GM19455 (cell line): ENCODE measurements around the gene LRRC32.

ENCODE experiments used
- ATAC-seq: cut with Tn5 transposase; IDR thresholded peaks from one replicate; pipeline ENCODE4 v1.9.1; 2021; ENCODE audit not compliant: unreplicated experiment

The LRRC32 gene

DNA sequence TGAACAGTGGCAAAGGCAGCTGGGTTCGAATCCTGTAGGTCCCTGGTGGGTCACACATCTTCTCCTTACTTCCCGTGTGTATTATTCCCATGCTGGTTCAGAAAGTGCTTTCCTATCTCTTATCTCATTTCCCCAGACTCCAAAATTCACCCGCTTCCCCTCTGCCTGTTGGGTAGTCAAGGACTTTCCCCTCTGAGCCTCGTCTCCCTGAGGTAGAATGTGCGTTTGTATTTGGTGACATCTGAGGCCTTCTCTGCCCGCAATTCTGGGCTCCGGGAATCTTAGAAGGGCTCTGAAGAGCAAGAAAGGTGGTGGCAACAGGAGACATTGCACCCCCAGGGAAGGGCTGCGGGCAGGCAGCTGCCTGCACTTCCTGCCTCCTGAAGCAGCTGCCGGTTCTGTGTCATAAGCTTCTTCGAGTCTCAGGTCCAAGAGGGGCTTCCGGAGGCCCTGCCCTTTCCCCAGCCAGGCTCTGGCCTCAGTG, 5.9 kb downstream of the LRRC32 start:
- no peak for ATAC-seq

DNA sequence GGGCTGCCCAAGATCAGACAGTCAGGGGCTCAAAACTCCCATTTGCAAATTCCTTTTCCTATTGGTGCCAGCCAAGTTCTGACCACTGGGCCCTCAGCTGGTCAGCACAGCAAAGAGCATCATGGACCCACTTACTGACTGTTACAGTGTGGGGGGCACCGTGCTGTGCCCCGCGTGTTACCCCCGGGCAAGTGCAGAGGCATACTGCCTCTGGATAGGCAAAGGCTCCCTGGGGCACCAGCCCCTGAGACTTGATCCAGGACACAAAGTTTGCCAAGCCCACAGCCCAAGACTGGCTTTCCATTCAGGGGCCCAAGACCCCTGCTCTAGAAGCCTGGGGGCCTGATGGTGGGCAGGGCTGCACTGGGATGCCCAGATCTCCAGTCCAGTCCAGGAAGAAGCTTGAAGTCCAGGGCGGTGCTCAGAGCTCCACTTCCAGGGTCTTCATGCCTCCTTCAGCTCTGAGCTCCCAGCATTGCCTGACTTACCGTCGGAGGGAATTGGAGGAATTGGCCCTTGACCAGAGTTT, 6.6 kb downstream of the LRRC32 start:
- no peak for ATAC-seq

DNA sequence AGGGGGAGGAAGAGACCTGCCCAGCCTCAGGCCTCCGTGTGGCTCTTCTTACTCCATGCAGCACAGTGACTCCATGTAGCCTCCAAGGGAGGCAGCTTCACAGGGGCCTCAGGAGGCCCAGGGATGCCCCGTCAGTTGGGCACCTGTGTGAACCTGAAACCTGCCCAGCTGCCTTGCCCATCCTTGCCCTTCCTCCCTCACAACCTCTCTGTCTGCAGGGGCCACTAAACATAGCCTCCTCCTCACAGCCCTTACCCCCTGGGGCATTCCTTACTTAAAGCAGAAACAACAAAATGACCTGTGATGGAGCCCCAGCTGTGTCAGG, 7.1 kb downstream of the LRRC32 start:
- no peak for ATAC-seq

DNA sequence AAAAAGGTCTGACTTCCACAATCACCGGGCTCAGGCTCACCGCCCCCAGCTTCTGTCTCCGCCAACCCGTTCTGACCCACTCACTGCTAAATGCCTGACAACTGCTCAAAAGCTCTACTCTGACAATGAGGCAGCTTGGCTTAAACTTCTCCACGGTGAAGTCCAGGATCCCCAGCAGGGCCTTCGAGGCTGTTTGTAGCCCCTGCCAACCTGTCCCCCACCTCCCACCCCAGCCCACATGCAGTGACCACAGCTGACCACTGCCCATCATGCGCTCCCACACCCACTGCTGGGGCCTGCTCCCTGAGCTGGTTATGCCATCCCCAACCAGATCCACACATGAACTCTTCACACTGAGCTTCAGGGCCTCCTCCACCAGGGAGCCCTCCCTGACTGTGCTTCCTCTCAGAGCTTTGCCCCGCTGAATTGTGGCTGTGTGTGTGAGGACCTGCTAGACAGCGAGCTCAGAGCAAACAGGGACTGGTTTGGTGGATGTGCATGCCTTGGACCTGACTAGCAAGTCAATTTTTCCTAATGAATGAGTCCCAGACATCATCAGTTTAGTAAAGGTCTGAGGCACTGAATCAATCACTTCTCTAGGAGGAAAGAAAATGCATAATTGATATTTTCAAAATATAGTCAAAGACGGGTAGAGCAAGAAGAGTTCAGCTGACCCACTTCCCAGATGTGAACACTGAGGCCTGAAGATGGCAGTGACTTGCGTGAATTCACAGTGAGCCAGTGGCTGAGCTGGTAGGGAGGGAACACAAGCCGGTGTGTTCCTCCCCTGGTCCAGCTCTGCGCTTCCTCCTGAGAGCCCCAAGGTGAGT, 7.7 kb downstream of the LRRC32 start:
- no peak for ATAC-seq

DNA sequence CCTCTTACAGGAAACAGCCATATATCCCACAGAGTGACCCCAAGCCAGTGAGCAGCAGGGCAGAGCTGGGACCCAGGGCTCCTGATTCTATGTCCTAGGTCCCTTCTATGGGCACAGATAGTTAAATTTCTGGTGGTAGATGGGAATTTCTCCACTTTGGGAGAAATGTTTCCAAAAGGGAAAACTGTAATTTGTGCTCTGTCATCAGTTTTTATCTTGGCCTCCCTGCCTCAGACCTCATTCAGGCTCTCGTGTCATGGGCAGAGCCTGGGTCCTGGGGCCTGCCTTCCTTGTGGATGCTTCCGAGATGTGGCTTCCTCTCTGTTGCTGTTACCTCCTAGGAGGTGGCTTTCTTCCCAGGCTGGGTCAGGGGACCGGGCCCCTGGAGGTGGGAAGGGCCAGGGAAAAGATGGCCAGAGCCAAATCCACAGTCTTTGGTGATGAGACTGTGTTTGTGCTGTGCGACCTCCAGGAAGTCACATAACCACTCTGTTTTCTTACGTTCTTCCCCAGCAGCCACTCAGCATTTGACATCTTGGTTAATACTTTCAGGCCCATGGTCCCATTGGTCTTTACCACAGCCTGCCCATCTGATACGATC, 8.6 kb downstream of the LRRC32 start:
- ATAC-seq = no peak

DNA sequence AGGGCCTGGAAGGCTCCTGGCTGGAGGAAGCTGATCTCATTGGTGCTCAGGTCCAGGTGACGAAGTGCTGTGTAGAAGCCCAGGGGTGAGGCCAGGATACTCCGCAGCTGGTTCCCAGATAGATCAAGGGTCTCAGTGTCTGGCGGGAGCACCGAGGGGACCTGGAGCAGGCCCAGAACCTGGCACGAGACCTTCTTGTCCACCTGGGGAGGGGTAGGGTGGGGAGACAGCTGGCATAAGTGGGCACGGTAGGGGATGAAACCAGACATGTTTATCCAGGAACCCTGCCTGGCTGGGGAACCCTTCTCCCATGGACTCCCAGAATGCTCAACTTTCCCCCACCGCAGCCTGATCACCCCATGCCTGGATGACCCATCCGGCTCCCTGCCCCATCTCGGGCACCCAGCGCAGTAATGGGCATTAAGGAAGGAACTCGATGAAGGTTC, 9.2 kb downstream of the LRRC32 start:
- ATAC-seq = no peak

DNA sequence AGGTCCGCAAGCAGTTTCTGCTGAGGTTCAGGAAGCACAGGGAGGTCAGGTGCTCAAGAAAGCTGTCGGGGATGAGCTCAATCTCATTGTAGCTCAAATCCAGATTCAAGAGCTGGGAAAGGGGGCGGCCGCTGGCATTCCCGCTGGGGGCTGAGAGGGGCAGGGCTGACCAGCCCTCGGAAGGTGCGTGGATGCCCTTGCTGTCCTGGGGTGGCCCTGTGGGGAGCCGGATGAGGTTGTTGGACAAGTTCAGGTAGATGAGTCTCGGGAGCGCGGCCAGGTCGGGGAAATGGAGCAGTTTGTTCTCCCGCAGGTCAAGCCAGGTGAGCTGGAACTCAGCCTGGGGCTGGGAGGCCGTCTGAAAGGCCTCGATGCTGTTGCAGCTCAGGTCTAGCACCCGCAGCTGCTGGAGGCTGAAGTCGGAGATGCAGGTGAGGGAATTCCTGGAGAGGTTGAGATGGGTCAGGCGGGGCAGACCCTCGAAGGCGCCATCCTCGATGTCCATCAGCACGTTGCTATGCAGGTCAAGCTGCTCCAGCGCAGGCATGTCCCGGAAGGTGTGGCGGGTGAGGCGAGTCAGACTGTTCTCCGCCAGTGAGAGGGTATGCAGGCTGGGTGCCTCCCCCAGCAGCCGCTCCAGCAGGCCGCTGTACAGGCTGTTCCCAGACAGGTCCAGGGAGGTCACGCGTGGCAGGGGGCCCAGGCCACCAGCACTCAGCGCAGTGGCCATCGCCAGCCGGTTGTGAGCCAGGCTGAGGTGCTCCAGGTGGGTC, 9.8 kb downstream of the LRRC32 start:
- no peak for ATAC-seq

DNA sequence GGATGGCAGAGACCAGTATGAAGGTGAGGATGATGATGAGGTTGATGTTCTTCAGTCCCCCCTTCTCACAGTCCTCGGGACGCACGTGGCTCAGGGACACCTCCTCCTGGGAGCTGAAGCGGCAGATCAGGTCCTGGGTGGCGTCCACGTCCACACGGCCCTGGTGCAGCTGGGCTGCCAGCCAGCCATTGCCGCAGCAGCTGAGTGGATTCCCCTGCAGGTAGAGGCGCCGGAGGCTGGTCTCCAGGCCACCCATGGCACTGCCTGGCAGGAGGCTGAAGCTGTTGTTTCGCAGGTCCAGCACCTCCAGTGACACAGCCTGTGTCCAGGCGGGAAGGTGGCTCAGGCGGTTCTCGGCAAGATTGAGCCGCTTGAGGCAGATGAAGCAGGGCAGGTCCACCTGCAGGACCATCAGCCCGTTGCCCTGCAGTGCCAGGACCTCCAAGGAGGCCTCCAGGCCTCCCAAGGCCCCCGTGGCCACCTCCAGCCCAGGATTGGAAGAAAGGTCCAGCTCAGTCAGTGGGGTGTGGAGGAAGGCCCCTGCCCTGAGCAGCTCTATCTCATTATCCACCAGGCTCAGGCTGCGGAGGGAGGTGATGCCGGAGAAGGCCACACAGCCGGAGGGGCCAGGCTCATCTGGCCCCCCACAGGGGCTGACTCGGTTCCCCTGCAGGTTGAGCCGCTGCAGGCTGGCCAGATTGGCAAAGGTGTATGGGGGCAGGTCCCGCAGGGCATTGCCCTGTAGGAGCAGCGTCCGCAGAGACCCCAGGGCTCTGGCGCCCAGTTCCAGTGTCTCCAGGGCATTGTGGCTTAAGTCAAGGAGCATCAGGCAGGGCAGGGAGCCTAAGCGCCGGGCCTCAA, 10.6 kb downstream of the LRRC32 start:
- ATAC-seq = no peak

DNA sequence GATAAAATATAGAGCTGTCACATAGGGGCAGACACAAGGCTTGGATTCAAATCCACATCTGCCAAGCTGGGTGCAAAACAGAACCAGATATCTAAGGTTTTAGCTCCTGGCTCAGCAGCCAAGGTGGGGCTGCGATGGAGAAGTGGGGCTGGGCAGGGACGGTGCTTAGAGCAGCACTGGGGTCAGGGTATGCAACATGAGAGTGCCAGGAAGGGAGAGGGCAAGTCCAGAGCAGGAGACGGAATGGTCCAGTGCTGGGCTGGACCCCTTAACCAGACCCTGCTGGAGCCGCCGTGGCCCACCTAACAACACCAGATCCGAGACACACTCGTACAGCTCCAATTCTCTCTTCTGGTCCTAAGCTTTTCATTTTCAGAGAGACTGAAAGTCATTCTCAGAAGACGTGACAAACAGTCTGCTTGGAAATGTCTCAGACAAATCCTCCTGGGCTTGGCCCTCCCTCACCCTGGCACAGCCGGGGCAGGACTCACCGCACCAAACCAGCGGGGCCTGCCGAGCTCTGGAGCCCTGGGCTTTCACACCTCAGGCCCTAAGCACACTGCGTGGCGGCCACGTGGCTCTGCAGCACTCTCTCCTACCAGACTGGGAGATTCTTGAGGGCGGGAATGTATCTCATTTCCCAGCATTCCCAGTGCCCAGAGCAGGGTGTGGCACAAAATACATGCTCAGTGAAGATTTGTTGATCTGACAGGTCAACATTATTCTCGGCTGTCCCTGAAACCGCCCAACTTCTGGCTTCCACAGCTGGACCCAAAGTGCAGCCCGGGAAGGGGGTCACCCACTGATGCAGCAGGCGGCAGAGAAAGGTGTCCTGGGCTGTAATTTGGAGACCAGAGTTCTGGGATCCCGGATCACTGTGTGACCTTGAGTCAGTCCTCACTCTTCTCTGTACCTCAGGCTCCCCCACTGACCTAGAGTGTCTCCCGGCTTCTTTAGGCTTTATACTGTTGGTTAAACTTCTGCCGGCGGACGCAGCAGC, 11.6 kb downstream of the LRRC32 start:
- no peak for ATAC-seq

DNA sequence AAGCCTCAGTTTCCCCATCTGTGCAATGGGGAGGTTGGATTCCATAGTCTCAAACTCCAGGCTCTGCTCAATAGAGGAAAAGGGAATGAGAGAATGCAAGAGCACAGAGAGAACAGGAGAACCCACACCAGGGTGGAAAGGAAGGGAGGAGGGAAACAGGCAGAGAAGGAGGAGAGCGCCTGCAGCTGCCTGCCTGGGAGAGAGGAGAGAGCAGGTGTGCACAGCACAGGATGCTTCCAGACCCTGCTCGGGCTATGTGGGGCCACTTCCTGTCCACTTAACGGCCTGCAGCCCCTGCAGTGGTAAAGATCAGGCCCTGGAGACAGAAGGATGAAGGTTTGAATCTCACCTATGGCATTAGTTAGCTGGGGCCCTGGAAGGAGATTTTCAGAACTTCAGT, 12.3 kb downstream of the LRRC32 start:
- ATAC-seq = no peak

DNA sequence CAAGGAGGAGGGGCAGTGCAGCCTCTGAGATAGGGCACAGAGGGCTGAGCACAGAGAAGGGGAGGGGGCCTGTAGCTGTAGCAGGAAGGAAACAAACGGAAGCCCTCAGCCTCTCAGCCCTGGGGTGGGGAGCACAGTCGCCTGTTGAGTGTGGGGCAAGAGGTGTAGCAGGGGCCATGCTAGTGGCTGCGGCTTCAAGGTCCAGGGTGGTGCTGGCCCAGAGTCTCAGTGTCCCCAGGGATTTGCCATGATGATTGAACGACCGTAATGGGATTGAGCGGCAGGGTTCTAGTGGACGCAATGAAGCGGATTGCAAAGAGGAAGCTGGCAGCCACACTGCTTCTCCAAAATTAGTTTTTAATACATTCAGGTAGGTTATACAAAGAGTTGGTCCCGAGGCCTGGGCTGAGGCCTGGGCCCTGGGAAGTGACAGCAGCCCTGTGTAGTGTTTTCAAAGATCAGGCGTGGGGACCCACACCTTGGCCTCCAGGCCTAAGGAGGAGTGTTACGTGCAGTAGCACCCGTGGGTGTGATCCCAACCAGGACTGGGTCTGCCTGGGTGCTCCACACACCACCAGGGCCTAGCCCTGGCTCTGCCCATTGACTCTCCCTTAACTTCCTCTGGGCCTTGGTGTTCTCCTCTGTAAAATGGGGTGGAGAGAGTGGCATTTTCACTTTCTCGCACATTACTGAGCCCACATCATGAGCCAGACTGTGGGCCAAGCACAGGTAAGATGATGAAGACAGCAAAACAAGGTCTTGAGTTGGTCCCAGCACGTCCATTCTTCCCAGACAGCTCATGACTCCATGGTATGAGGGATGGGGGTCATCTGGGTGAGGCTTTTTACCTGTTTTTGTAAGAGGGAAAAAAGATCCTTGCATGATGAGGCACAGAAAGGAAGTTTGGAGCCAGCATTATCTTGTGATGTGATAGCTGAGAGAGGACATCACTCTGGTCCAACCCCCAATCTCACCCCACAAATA, 13.1 kb downstream of the LRRC32 start:
- ATAC-seq = no peak

DNA sequence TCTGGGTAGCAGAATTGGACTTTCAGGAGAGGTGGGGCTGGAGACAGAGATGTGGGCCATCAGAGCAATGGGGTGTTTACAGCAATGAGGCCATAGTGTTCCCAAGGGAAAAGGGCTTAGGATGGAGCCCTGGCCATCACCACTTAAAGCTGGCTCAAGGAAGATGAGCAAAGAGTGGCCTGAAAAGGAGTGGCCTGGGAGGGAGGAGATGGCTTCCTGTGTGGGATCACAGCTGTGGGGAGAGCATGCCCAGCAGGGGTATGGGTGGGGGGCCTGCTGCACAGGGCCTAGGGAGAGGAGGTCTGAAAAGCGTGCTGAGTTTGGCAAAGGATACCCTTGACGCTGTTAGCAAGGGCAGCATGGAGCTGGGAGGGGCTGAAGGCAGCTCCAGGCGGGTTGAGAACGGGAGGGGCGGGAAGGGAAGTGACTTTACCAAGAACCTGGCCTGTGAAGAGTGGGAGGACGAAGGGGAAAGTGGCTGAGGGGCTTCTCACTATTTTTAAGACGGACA, 13.9 kb downstream of the LRRC32 start:
- ATAC-seq = no peak

DNA sequence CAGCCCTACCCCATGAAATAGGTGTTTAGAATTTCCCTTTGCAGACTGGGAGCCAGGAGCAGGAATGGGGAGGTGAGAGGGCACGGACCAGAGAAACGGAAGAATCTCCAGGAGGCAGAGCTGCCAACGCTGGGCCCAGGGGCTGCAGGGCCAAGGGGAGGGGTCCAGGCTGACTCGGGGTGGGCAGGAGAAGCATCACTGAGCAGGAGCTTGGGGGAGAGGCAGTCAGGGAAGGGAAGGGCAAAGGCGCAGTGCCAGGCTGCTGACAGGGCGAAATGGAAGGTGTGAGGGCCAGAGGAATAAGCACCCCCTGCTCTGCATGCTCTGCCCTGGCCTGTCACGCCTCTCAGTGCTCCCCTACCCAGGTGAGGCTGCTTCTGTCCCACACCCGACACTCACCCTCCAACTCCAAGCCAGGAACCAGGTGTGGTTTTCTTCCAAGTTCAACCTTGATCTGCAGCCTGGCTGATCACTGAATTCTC, 14.5 kb downstream of the LRRC32 start:
- no peak for ATAC-seq

DNA sequence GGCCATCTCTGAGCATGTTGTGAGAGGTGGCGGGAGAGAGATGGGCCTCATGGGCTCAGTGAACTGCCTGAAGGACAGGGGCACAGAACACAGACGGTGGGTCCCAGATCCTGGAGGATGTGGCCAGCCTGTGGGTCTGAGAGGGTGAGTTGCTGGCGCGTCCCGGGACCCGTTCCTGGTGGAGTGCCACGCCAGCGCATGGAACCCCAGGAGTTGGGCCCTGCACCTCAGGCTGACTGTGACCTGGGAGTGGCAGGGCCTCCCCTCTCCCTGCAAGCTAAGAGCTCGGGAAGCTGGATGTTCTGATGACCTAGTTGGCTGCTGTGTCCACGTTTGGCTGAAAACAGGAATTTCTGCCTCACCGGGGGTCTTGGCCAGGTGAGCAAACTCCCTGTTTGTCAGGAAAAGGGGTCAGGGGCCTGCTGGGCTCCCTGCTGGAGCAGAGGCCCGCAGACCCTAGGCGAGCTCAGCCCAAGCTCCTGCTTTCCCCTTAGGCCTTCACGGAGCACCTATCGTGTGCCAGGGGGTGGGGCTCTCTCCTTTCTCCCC, 15.0 kb downstream of the LRRC32 start:
- no peak for ATAC-seq

DNA sequence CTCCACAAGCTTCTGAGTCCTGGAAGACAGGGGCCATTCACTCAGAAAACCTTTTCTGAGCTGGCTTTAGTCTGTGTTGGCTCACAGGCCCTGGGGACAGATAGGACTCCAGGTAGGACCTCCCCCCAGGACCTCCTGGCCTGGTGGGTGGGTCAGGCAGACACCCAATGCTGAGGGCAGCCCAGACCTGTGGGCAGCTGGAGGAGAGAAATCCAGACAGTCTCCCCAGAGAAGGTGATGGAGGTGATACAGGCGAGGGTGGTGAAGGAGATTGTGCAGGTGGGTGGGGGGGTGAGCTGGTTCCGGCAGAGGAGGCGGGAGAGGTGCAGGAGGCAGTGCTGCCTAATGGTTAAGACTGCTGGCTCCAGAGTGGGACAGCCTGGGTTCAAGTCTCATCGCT, 15.6 kb downstream of the LRRC32 start:
- ATAC-seq = no peak

DNA sequence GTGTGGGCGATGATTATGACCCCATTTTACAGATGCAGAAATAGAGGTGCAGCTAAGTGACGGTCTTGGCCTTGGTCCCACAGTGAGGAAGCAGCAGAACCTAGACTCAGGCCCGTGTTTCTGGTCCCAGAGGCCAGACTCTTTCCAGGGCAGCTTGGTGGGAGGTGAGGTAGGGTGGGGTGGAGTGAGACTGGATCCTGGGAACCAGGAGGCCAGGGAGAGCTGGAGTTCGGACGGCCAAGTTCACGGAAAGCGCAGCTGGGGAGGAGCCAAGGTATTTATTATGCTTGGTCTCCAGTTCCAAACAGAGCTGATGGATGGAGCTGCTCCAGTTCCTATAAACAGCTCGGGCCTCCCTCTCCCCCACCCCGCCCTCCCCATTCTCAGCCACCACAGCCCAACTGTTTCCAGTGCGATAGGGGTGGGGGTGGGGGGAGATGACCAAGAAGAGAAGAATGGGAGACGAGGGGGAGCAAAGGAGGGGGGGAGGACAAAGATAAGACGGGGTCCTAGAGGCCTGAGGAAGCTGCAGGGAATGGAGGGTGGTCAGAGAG, 16.2 kb downstream of the LRRC32 start:
- no peak for ATAC-seq

DNA sequence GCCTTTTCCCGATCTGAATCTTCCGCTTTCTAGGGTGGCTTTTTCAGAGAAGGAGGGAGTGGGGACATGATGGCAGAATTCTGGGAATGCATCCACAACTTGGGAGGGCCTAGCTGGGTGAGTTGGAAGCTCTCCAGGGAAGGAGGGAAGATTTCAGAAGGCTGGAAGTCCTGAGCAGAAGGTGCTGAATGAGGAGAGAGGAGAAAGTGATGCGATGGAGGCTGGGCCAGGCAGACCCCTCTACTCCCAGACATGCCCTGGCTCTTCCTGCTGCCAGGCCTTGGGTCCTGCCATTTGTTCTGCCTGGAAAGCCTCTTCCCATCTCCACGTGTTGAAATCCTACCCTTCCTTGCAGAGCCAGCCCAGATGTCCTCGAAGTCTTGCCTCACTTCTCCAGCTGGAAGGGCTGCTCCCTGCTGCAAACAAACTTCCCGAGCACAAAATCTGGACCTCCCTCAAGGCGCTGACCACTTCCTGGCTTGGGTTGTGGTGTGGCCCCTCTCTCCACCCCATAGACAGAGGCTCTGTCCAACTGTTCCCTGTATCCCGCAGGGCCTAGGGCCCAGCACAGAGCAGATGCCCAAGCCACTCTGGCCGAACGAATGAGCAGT, 16.8 kb downstream of the LRRC32 start:
- no peak for ATAC-seq
